ENCODE measurements around the gene ZBED4.
A peak's percentile ranks its signal among the peaks of the same experiment; 100 is the strongest.

ZBED4 gene

GRCh38 chr22:49921508-49922278, 68.0 kb downstream of the ZBED4 start:
- DNase-seq (ENCODE audit: low read depth in 2 of 2), result no peak

- DNase-seq (ENCODE audit: low read depth in 2 of 2), result no peak
These were observed 68.8 kb downstream of the ZBED4 start for GRCh38 chr22:49922484-49922883.

GRCh38 chr22:49922926-49923325, 69.3 kb downstream of the ZBED4 start:
- DNase-seq (ENCODE audit: low read depth in 2 of 2), result no peak

GRCh38 chr22:49923445-49923844, 69.8 kb downstream of the ZBED4 start:
- DNase-seq (ENCODE audit: low read depth in 2 of 2), result no peak

GRCh38 chr22:49924113-49924833, 70.6 kb downstream of the ZBED4 start:
- no peak for DNase-seq (ENCODE audit: low read depth in 2 of 2)

GRCh38 chr22:49925525-49926128, 72.0 kb downstream of the ZBED4 start:
- DNase-seq (ENCODE audit: low read depth in 2 of 2), result peak in 1 of 2 donors; percentile 49

GRCh38 chr22:49926916-49927315, 73.3 kb downstream of the ZBED4 start:
- DNase-seq (ENCODE audit: low read depth in 2 of 2), result no peak

GRCh38 chr22:49927483-49928184, 74.0 kb downstream of the ZBED4 start:
- DNase-seq (ENCODE audit: low read depth in 2 of 2), result no peak

- DNase-seq (ENCODE audit: low read depth in 2 of 2), result no peak
These were observed 74.5 kb downstream of the ZBED4 start for GRCh38 chr22:49928185-49928495.

GRCh38 chr22:49928555-49929210, 75.0 kb downstream of the ZBED4 start:
- no peak for DNase-seq (ENCODE audit: low read depth in 2 of 2)

GRCh38 chr22:49929211-49929979, 75.8 kb downstream of the ZBED4 start:
- peak in 1 of 2 donors; percentile 56 for DNase-seq (ENCODE audit: low read depth in 2 of 2)

- no peak for DNase-seq (ENCODE audit: low read depth in 2 of 2)
These were observed 76.4 kb downstream of the ZBED4 start for GRCh38 chr22:49929994-49930575.

- DNase-seq (ENCODE audit: low read depth in 2 of 2), result no peak
These were observed 77.2 kb downstream of the ZBED4 start for GRCh38 chr22:49930596-49931412.

- DNase-seq (ENCODE audit: low read depth in 2 of 2), result no peak
These were observed 79.9 kb downstream of the ZBED4 start for GRCh38 chr22:49933236-49934159.

GRCh38 chr22:49934160-49934890, 80.7 kb downstream of the ZBED4 start:
- no peak for DNase-seq (ENCODE audit: low read depth in 2 of 2)

GRCh38 chr22:49934891-49935557, 81.4 kb downstream of the ZBED4 start:
- DNase-seq (ENCODE audit: low read depth in 2 of 2), result peak; percentile 71 to 81

GRCh38 chr22:49935561-49935960, 81.9 kb downstream of the ZBED4 start:
- DNase-seq (ENCODE audit: low read depth in 2 of 2), result no peak

All from stimulated activated CD8-positive, alpha-beta memory T cell treated with anti-CD3 and anti-CD28 coated beads, Interleukin-7, amount 100 ng/mL, for 1 hour (primary cell).